ENCODE results near the gene GSTM1.

Gene GSTM1

GRCh38 chr1:109687641-109688499 is at the start of gene GSTM1:
Gene GSTM1 (plus strand): TSS chr1:109687817. CDS start chr1:109687874, 57 bp downstream.
- Histone ChIP-seq H3K4me1 (ENCODE audit: control insufficient read depth, insufficient read depth, low read length) (no peaks in the 10 kb centered on the region), H3K27me3 (ENCODE audit: control insufficient read depth, insufficient read depth, low read length) (no peaks in the 10 kb centered on the region), H3K36me3 (ENCODE audit: control insufficient read depth, insufficient read depth, low read length) (no peaks in the 10 kb centered on the region), H3K4me3 (ENCODE audit: low read length) (no peak within 1 kb of the TSS), H3K9me3 (ENCODE audit: control insufficient read depth, low read length) (no peaks in the 10 kb centered on the region), H3K9ac (ENCODE audit: low read length) (no peak within 1 kb of the TSS)

DNA sequence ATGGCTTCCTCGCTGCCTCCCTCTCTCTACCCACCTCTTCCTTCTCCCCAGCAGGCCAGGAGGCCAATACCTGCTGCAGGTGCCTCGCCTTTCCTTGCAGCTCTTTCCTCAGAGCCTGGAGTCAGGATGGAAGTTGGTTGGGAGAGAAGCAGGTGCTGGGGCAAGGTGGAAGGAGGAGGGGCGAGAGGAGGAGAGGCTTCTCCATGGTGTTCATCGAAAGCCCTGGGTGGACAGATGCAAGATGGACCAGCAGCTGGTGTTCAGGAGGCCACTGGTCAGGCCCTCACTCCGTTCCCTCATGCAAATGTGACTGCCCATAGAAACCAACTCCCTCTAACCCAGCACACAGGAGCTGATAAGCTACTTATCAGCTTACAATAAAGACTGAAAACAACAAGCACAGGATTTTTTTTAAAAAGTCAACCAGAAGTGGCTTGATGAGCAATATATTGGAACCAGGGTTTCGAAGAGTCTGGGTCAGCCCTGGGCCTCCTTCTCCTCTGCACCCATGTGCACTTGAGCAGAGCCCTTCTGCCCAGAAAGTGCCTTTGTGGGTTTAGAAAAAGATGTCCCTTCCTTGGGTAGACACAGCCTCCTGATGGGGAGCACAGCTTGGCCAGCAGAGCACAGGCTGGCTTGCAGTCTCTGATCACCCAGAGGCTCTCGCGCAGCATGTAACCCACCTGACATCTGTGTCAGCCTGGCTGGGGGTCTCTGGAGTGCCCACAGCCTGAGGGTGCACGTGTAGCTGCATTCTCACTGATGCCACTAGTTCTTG is 48.4 kb upstream of the GSTM1 start:
- peaks cover 41% of the 10 kb centered on the region for H3K4me1 ChIP-seq (ENCODE audit: control insufficient read depth, insufficient read depth, low read length)
- no peaks in the 10 kb centered on the region for H3K27me3 ChIP-seq (ENCODE audit: control insufficient read depth, insufficient read depth, low read length)
- H3K9me3 ChIP-seq (ENCODE audit: control insufficient read depth, low read length), result no peaks in the 10 kb centered on the region
- H3K4me3 ChIP-seq (ENCODE audit: low read length), result no peak overlapping the region
- H3K9ac ChIP-seq (ENCODE audit: low read length), result no peak overlapping the region
- no peaks in the 10 kb centered on the region for H3K36me3 ChIP-seq (ENCODE audit: control insufficient read depth, insufficient read depth, low read length)

DNA sequence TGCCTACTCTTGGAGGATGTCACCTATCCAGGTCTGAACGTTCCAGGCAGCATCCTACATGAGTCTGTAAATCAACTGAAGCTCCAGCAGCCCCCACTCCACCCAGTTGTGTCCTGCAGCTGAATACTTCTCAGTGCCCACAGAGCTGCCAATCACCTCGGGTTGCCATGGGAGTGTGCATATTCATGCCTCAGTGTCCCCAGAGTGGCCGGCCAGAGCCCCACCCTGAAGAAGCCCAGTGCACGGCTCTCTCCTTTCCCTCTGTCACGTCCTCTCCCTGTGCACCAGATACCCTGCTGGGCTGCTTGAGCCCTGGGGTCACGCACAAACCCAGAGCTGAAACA is 47.8 kb upstream of the GSTM1 start:
- no peak overlapping the region for H3K9ac ChIP-seq (ENCODE audit: low read length)
- H3K4me3 ChIP-seq (ENCODE audit: low read length), result no peak overlapping the region
- no peaks in the 10 kb centered on the region for H3K36me3 ChIP-seq (ENCODE audit: control insufficient read depth, insufficient read depth, low read length)
- peaks cover 46% of the 10 kb centered on the region for H3K4me1 ChIP-seq (ENCODE audit: control insufficient read depth, insufficient read depth, low read length)
- H3K27me3 ChIP-seq (ENCODE audit: control insufficient read depth, insufficient read depth, low read length), result no peaks in the 10 kb centered on the region
- H3K9me3 ChIP-seq (ENCODE audit: control insufficient read depth, low read length), result no peaks in the 10 kb centered on the region

GRCh38 chr1:109640285-109640865 is 47.2 kb upstream of the GSTM1 start:
- Histone ChIP-seq H3K27me3 (ENCODE audit: control insufficient read depth, insufficient read depth, low read length) (no peaks in the 10 kb centered on the region), H3K9me3 (ENCODE audit: control insufficient read depth, low read length) (no peaks in the 10 kb centered on the region), H3K4me1 (ENCODE audit: control insufficient read depth, insufficient read depth, low read length) (peaks cover 46% of the 10 kb centered on the region)

DNA sequence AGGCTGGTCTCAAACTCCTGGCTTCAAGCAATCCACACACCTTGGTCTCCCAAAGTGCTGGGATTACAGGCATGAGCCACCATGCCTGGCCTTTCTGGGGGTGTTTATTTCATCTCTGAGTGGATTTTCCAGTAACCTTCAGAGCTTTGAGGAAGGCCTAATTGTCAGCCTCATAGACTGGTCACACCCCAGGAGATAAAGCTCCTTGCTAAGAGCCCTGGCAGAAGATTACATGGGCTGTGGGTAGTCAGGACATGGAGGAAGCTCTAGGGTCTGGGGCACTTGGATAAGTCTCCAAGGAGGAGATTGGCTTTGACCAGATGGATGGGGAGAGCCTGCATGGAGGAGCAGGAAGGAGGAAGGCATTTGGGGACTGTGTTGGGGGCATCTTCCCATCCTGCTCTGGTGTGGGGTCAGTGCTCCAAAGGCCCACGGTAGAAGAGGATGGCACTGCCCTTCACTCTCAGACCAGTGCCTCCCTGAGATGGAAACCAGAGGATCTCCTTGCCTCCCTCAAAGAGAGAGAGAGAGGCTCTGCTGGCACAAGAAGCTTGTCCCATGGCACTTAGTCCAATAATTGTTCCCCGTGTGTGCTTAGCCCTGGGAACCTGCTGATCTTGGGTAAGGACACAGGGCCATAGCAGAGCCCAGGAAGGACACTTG is 46.4 kb upstream of the GSTM1 start:
- H3K4me3 ChIP-seq (ENCODE audit: low read length), result no peak overlapping the region
- H3K36me3 ChIP-seq (ENCODE audit: control insufficient read depth, insufficient read depth, low read length), result no peaks in the 10 kb centered on the region
- H3K9ac ChIP-seq (ENCODE audit: low read length), result no peak overlapping the region
- H3K4me1 ChIP-seq (ENCODE audit: control insufficient read depth, insufficient read depth, low read length), result peaks cover 39% of the 10 kb centered on the region
- no peaks in the 10 kb centered on the region for H3K27me3 ChIP-seq (ENCODE audit: control insufficient read depth, insufficient read depth, low read length)
- H3K9me3 ChIP-seq (ENCODE audit: control insufficient read depth, low read length), result no peaks in the 10 kb centered on the region

More at GRCh38 chr1:109640285-109640865, 47.2 kb upstream of the GSTM1 start:
- no peak overlapping the region for H3K9ac ChIP-seq (ENCODE audit: low read length)
- no peaks in the 10 kb centered on the region for H3K36me3 ChIP-seq (ENCODE audit: control insufficient read depth, insufficient read depth, low read length)
- no peak overlapping the region for H3K4me3 ChIP-seq (ENCODE audit: low read length)

DNA sequence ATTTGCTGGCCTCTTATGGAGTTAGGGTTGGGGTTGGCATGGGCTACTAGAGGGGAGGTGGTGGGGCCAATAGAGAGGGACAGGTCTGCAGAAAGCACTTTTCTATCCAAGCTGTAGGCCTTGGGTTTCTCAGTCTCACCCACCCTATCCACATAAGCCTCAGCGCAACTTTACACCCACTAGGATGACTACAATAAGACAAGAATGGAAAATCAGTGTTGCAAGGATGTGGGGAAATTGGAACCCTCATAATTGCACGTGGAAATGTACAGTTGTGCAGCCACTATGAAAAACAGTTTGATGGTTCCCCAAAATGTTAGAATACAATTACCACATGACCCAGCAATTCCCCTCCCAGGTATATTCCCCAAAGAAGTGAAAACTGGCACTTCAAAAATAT is 45.8 kb upstream of the GSTM1 start:
- no peak overlapping the region for H3K4me3 ChIP-seq (ENCODE audit: low read length)
- peaks cover 33% of the 10 kb centered on the region for H3K4me1 ChIP-seq (ENCODE audit: control insufficient read depth, insufficient read depth, low read length)
- no peaks in the 10 kb centered on the region for H3K9me3 ChIP-seq (ENCODE audit: control insufficient read depth, low read length)
- no peak overlapping the region for H3K9ac ChIP-seq (ENCODE audit: low read length)
- H3K36me3 ChIP-seq (ENCODE audit: control insufficient read depth, insufficient read depth, low read length), result no peaks in the 10 kb centered on the region
- H3K27me3 ChIP-seq (ENCODE audit: control insufficient read depth, insufficient read depth, low read length), result no peaks in the 10 kb centered on the region

- H3K4me1 ChIP-seq (ENCODE audit: control insufficient read depth, insufficient read depth, low read length), result peaks cover 31% of the 10 kb centered on the region
- no peak overlapping the region for H3K9ac ChIP-seq (ENCODE audit: low read length)
- no peaks in the 10 kb centered on the region for H3K36me3 ChIP-seq (ENCODE audit: control insufficient read depth, insufficient read depth, low read length)
- H3K9me3 ChIP-seq (ENCODE audit: control insufficient read depth, low read length), result no peaks in the 10 kb centered on the region
- H3K4me3 ChIP-seq (ENCODE audit: low read length), result no peak overlapping the region
- H3K27me3 ChIP-seq (ENCODE audit: control insufficient read depth, insufficient read depth, low read length), result no peaks in the 10 kb centered on the region
Measured at GRCh38 chr1:109642626-109643025, 45.0 kb upstream of the GSTM1 start.

GRCh38 chr1:109643385-109644230 is 44.0 kb upstream of the GSTM1 start:
- H3K36me3 ChIP-seq (ENCODE audit: control insufficient read depth, insufficient read depth, low read length), result no peaks in the 10 kb centered on the region
- no peaks in the 10 kb centered on the region for H3K9me3 ChIP-seq (ENCODE audit: control insufficient read depth, low read length)
- no peaks in the 10 kb centered on the region for H3K27me3 ChIP-seq (ENCODE audit: control insufficient read depth, insufficient read depth, low read length)
- H3K4me1 ChIP-seq (ENCODE audit: control insufficient read depth, insufficient read depth, low read length), result peaks cover 31% of the 10 kb centered on the region
- H3K9ac ChIP-seq (ENCODE audit: low read length), result peak overlapping the region; percentile 16
- H3K4me3 ChIP-seq (ENCODE audit: low read length), result no peak overlapping the region

DNA sequence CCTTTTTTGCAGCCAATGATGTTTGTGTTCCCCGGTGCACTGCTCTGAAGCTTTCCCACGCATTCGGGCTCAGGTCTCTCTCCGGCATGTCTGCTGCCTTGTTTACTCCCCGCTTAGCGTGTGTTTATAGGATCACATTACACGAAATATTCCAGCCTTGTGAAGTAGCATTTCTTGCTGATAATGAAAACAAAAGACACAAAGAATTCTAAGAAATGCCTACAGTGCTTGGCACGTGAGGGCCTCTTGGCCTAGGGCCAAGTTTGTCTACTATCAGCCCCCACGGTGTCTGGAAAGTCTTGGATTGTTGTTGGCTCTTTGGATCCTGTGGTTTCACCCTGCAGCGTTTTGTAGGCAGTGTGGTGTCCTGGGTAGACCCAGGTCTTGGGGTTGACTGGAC is 42.9 kb upstream of the GSTM1 start:
- H3K36me3 ChIP-seq (ENCODE audit: control insufficient read depth, insufficient read depth, low read length), result no peaks in the 10 kb centered on the region
- H3K9me3 ChIP-seq (ENCODE audit: control insufficient read depth, low read length), result no peaks in the 10 kb centered on the region
- H3K9ac ChIP-seq (ENCODE audit: low read length), result no peak overlapping the region
- peaks cover 21% of the 10 kb centered on the region for H3K4me1 ChIP-seq (ENCODE audit: control insufficient read depth, insufficient read depth, low read length)
- H3K27me3 ChIP-seq (ENCODE audit: control insufficient read depth, insufficient read depth, low read length), result no peaks in the 10 kb centered on the region
- H3K4me3 ChIP-seq (ENCODE audit: low read length), result no peak overlapping the region

DNA sequence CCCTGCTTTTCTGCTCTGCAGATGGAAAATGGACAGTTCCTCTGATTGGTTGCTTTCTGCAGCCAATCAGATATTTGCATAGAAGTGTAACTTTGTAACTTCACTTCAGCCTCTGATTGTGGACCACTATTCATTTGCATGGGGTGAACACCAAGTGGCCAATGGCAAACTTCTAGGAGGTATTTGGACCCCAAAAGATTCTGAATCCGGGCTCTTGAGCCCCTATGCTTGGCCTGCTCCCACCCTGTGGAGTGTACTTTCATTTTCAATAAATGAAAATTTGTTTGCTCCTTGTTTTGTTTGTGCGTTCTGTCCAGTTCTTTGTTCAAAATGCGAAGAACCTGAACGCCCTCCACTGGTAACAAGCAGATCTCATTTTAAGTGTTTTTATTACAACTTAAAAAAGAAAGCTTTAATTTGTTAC is 38.1 kb upstream of the GSTM1 start:
- no peak overlapping the region for H3K4me3 ChIP-seq (ENCODE audit: low read length)

GRCh38 chr1:109650609-109651008 is 37.0 kb upstream of the GSTM1 start:
- no peaks in the 10 kb centered on the region for H3K9me3 ChIP-seq (ENCODE audit: control insufficient read depth, low read length)
- no peak overlapping the region for H3K9ac ChIP-seq (ENCODE audit: low read length)
- peaks cover 7% of the 10 kb centered on the region for H3K4me1 ChIP-seq (ENCODE audit: control insufficient read depth, insufficient read depth, low read length)
- no peaks in the 10 kb centered on the region for H3K36me3 ChIP-seq (ENCODE audit: control insufficient read depth, insufficient read depth, low read length)
- H3K27me3 ChIP-seq (ENCODE audit: control insufficient read depth, insufficient read depth, low read length), result no peaks in the 10 kb centered on the region
- H3K4me3 ChIP-seq (ENCODE audit: low read length), result no peak overlapping the region

More for the DNA sequence above, 38.1 kb upstream of the GSTM1 start:
- H3K4me1 ChIP-seq (ENCODE audit: control insufficient read depth, insufficient read depth, low read length), result peaks cover 3% of the 10 kb centered on the region
- no peaks in the 10 kb centered on the region for H3K36me3 ChIP-seq (ENCODE audit: control insufficient read depth, insufficient read depth, low read length)
- no peaks in the 10 kb centered on the region for H3K9me3 ChIP-seq (ENCODE audit: control insufficient read depth, low read length)
- H3K9ac ChIP-seq (ENCODE audit: low read length), result no peak overlapping the region
- H3K27me3 ChIP-seq (ENCODE audit: control insufficient read depth, insufficient read depth, low read length), result no peaks in the 10 kb centered on the region

Measured in mucosa of stomach (tissue), 1 donor.